Ishikawa (cell line): ENCODE results near the gene SAMD5.

Experiments
- CEBPB ChIP-seq: IDR thresholded peaks from 2 replicates; pipeline ENCODE4 v1.6.1; 2012
- CREB1 ChIP-seq: IDR thresholded peaks from 2 replicates; pipeline ENCODE4 v1.6.1; 2012; ENCODE audit warnings: low read depth
- EGR1 ChIP-seq: IDR thresholded peaks from 2 replicates; pipeline ENCODE4 v1.6.1; 2012
- EP300 ChIP-seq: IDR thresholded peaks from 2 replicates; pipeline ENCODE4 v1.6.1; 2012; ENCODE audit warnings: borderline replicate concordance
- FOXM1 ChIP-seq: IDR thresholded peaks from 2 replicates; pipeline ENCODE4 v1.6.1; 2012; ENCODE audit warnings: low read depth, borderline replicate concordance
- MAX ChIP-seq: IDR thresholded peaks from 2 replicates; pipeline ENCODE4 v1.6.1; 2012
- NFIC ChIP-seq: IDR thresholded peaks from 2 replicates; pipeline ENCODE4 v1.6.1; 2012
- RAD21 ChIP-seq: IDR thresholded peaks from 2 replicates; pipeline ENCODE4 v1.6.1; 2012; ENCODE audit warnings: low read depth
- REST ChIP-seq: IDR thresholded peaks from 2 replicates; pipeline ENCODE4 v1.6.1; 2012; ENCODE audit warnings: low read depth, mild to moderate bottlenecking
- TAF1 ChIP-seq: IDR thresholded peaks from 2 replicates; pipeline ENCODE4 v1.6.1; 2012; ENCODE audit warnings: low read depth, mild to moderate bottlenecking
- TCF12 ChIP-seq: IDR thresholded peaks from 2 replicates; pipeline ENCODE4 v1.6.1; 2012; ENCODE audit warnings: low read depth
- TEAD4 ChIP-seq: IDR thresholded peaks from 2 replicates; pipeline ENCODE4 v1.6.1; 2012
- YY1 ChIP-seq: IDR thresholded peaks from 2 replicates; pipeline ENCODE4 v1.6.1; 2012; ENCODE audit warnings: low read depth
- ZBTB7A ChIP-seq: IDR thresholded peaks from 2 replicates; pipeline ENCODE4 v1.6.1; 2012; ENCODE audit warnings: low read depth
- TF ChIP-seq, protein P1 (sequence below): IDR thresholded peaks from 2 replicates; pipeline ENCODE4 v1.6.1; 2012

Gene SAMD5

GRCh38 chr6:147566244-147566898 is 57.9 kb downstream of the SAMD5 start:
- TF ChIP-seq CREB1, result no peak

DNA sequence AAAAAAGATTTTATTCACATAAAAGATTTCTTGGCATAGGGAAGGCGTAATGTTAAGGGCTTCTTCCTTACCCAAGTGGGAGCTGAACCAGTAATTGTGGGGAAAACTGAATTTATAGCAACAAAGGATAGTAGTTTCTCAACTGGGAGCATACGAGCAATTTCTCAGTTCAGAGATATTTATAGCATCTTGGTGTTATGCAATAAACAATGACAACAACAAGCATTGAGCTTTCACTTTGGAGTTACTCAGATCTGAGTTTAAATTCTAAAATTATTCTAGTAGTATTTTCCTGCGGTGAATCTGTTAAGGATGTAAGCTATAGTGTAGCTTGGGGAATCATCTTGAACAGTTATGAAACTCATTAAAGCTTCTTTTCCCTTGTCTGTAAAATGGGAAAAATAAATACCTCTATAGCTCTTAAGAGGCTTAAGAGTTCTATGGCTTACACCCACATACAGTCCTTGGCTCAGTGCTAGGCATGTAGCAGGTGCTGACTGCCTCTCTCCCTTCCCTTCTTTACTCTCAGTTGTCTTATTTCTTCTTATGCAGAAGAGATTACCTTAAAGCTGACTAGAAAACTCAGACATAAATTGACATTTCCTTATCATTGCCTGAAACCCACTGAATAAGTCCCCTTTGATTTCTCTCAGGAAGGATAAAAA is 58.8 kb downstream of the SAMD5 start:
- TF ChIP-seq TAF1 (no peak), REST (no peak), EP300 (no peak), CEBPB (no peak), MAX (no peak), YY1 (no peak), FOXM1 (no peak), TCF12 (no peak), TEAD4 (no peak), NFIC (no peak), RAD21 (no peak), ZBTB7A (no peak), CREB1 (no peak), EGR1 (no peak)
- TF ChIP-seq, protein P1, sequence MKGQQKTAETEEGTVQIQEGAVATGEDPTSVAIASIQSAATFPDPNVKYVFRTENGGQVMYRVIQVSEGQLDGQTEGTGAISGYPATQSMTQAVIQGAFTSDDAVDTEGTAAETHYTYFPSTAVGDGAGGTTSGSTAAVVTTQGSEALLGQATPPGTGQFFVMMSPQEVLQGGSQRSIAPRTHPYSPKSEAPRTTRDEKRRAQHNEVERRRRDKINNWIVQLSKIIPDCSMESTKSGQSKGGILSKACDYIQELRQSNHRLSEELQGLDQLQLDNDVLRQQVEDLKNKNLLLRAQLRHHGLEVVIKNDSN, result no peak

DNA sequence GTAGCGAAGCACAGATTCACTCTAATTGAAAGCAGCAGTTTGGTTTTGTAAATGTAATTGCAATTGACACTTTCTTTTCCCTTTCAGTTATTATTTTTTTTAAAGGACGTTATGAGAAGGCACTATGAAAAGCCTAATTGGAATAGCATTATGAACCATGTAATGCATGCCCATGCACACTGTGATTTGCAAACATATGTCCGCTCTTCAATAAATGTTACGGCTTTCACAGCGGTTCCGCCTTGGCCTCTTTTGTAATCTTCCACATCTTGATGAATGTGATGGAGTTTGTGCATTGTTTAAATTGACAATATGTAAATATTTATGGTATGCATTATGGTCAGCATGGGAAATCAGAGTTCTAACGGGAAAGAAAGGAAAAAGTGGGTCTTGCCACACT is 61.3 kb downstream of the SAMD5 start:
- TF ChIP-seq FOXM1, result no peak
- TF ChIP-seq CEBPB, result no peak
- TF ChIP-seq RAD21, result no peak
- no peak for TF ChIP-seq REST
- TF ChIP-seq EP300, result no peak
- TF ChIP-seq MAX, result no peak
- TF ChIP-seq ZBTB7A, result no peak
- no peak for TF ChIP-seq TAF1
- TF ChIP-seq EGR1, result no peak
- no peak for TF ChIP-seq TEAD4
- TF ChIP-seq, protein P1, result no peak
- no peak for TF ChIP-seq TCF12
- no peak for TF ChIP-seq YY1
- no peak for TF ChIP-seq CREB1
- TF ChIP-seq NFIC, result no peak

DNA sequence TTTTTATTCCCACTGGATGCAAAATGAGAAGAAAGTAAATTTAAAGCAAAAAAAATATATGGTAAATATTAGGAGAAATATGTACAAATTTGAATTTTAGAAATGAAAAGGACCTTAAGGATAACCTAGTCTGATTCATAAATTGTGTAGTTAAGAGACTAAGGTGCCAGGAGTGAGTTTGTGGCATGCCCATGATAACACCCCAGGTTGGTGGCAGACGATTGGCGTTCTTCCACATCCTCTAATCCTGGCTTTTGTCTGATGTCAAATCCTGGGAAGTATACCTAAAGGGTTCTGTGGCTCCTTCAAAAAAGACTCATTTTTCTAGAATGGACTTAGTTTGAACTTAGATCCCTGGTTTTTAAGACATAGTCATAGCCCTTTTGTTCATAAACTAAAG is 62.2 kb downstream of the SAMD5 start:
- TF ChIP-seq, protein P1, result no peak
- TF ChIP-seq TAF1 (no peak), EGR1 (no peak), REST (no peak), FOXM1 (no peak), CEBPB (no peak), EP300 (no peak), TEAD4 (no peak), YY1 (no peak), TCF12 (no peak), CREB1 (no peak), NFIC (no peak)
